Esophagus squamous epithelium (tissue), 5 donors: Measurements from ENCODE around the gene BTBD2. TPM values are rescaled to one million over a fixed set of nuclear protein-coding genes. Genes with fewer than 3 reads are reported as not detected.

Source experiments
- DNase-seq: peaks from one replicate; lab custom pipeline; 2025; lab: John Stamatoyannopoulos, UW
- H3K27ac ChIP-seq, 4 donors: fragments of 200-600 bp; sonication (generic); one replicate each; pipeline ENCODE4 v1.5.1; 2016 to 2019; ENCODE audit warnings: mild to moderate bottlenecking in 1 of 4
- H3K27me3 ChIP-seq, 4 donors: fragments of 200-600 bp; sonication (generic); 1 replicate in 3 of 4; 2 replicates in 1 of 4; pipeline versions ENCODE4 v1.5.1 to v1.6.0; 2017 to 2021; ENCODE audit warnings: antibody characterized with exemption in 1 of 4
- H3K36me3 ChIP-seq, 3 donors: fragments of 200-600 bp; sonication (generic); one replicate each; pipeline ENCODE4 v1.5.1; 2016 to 2019
- H3K4me1 ChIP-seq, 3 donors: fragments of 200-600 bp; sonication (generic); one replicate each; pipeline ENCODE4 v1.5.1; 2017 to 2019
- H3K4me3 ChIP-seq, 4 donors: fragments of 200-600 bp; sonication (generic); 1 replicate in 3 of 4; 2 replicates in 1 of 4; pipeline ENCODE4 v1.5.1; 2016 to 2019; ENCODE audit warnings: mild to moderate bottlenecking in 2 of 4, moderate library complexity in 1 of 4
- H3K9me3 ChIP-seq, 3 donors: fragments of 200-600 bp; sonication (generic); one replicate each; pipeline ENCODE4 v1.5.1; 2016 to 2019
- POLR2A ChIP-seq, 4 donors: fragments of 450-650 bp; IDR thresholded peaks; one replicate each; pipeline ENCODE4 v1.6.1; 2017; ENCODE audit warnings: antibody characterized with exemption in 4 of 4, mild to moderate bottlenecking in 4 of 4, moderate library complexity in 3 of 4
- WGBS, 2 donors: methylation state at CpG; one replicate each; pipeline ENCODE4 v1.1.5; 2018; 5-methylcytosine and 5-hydroxymethylcytosine counted together
- intact Hi-C: fragments of 100-400 bp; cut with DNase I; formaldehyde crosslinking; loops from one replicate; pipeline ENCODE4 v1.15.0; 2022
- total RNA-seq, 4 donors: library from RNA; depleted of rRNA; stranded (reverse); fragments of >200 nt; gene quantifications; one replicate each; pipeline ENCODE4 v1.1.0, GENCODE V29; 2016
- TF ChIP-seq, protein P1 (sequence below), 6 experiments: fragments of 450-650 bp in 4 of 6; fragments of 200-600 bp in 2 of 6; sonication (generic) in 2 of 6; IDR thresholded peaks; one replicate each; pipeline ENCODE4 v1.5.1; 2016 to 2019; ENCODE audit warnings: antibody characterized with exemption in 6 of 6, mild to moderate bottlenecking in 4 of 6, moderate library complexity in 4 of 6
- donor health status: DM: yes; HTN: yes; CAD: no.

BTBD2 gene
- total RNA-seq, 4 donors from 2014 or later: 42.3 to 79.0 (median 63.8) TPM

DNA sequence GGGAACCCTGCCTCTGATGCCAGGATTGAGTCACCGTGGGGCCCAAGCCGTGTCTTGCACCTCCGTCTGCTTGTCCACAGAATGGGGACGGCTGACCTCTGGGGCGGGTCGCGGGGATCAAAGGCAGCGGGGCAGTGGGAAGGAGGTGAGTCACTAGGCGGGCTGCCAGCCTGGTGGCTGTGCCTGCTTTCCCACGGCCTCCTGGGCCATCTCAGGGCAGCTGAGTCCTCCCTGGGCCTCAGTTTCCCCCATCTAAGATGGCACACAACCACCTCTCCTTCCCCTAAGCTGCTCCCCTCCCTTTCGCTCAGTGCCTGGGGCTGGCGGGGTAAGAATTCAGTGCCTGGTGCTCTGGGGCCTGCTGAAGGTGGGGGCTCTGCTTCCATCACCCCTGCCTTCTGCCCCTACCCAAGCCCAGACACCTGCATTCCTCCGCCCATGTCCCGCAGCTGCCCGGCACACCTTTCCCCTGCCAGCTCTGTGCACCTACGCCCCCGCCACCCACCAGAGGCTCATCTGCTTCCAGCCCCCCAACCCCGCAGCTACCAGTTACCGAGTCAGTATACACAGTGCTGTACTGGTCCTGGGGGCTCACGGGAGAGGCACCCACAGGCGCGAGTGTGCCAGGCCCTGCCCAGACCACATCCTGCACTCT is 32.1 kb upstream of the BTBD2 start:
- Histone ChIP-seq H3K27me3 (no peaks in the 10 kb centered on the region), H3K4me1 (peaks cover 81 to 89% (median 83%) of the 10 kb centered on the region in 3 donors), H3K9me3 (no peaks in the 10 kb centered on the region), H3K4me3 (peak overlapping the region; percentile 94 to 99 (median 98)), H3K36me3 (peaks cover 21 to 68% (median 31%) of the 10 kb centered on the region in 3 donors), H3K27ac (peak overlapping the region; percentile 97 to 99 (median 99))
- WGBS, 2 donors: 32 to 54% methylated on average over 8 to 9 of the region's 22 CpGs
- intact Hi-C loops: no loop called here
- no peak for TF ChIP-seq POLR2A (IDR thresholded peaks at IDR 0.05)
- TF ChIP-seq, protein P1, sequence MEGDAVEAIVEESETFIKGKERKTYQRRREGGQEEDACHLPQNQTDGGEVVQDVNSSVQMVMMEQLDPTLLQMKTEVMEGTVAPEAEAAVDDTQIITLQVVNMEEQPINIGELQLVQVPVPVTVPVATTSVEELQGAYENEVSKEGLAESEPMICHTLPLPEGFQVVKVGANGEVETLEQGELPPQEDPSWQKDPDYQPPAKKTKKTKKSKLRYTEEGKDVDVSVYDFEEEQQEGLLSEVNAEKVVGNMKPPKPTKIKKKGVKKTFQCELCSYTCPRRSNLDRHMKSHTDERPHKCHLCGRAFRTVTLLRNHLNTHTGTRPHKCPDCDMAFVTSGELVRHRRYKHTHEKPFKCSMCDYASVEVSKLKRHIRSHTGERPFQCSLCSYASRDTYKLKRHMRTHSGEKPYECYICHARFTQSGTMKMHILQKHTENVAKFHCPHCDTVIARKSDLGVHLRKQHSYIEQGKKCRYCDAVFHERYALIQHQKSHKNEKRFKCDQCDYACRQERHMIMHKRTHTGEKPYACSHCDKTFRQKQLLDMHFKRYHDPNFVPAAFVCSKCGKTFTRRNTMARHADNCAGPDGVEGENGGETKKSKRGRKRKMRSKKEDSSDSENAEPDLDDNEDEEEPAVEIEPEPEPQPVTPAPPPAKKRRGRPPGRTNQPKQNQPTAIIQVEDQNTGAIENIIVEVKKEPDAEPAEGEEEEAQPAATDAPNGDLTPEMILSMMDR (IDR thresholded peaks at IDR 0.05): no peak
- no peak for DNase-seq

DNA sequence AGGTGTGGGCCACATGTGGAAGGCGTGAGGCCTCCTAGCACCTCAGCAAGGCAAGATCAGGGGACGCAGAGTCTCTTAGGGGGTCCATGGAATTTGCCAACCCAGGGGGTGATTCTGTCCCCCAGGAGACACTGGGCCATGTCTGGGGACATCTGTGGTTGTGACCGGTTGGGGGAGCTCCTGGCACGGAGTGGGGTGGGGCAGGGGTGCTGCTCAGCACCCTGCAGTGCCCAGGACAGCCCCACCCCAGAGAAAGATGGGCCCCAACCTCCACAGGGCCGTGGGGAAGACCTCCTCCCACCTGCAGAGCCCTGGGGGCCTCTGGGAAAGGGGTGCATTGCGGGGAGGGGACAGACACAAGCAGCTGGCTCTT is 31.5 kb upstream of the BTBD2 start:
- Histone ChIP-seq H3K4me1 (peaks cover 81 to 89% (median 81%) of the 10 kb centered on the region in 3 donors), H3K4me3 (peak overlapping the region in 3 of 4 donors; percentile 94 to 99 (median 97)), H3K27ac (peak overlapping the region; percentile 97 to 99 (median 99)), H3K36me3 (peaks cover 21 to 71% (median 35%) of the 10 kb centered on the region in 3 donors), H3K27me3 (no peaks in the 10 kb centered on the region), H3K9me3 (no peaks in the 10 kb centered on the region)
- intact Hi-C loops: no loop called here
- TF ChIP-seq POLR2A (IDR thresholded peaks at IDR 0.05): no peak
- TF ChIP-seq, protein P1 (IDR thresholded peaks at IDR 0.05): no peak
- no peak for DNase-seq
- no CpG with 5 or more reads among the region's 6 CpGs for WGBS, 2 donors

DNA sequence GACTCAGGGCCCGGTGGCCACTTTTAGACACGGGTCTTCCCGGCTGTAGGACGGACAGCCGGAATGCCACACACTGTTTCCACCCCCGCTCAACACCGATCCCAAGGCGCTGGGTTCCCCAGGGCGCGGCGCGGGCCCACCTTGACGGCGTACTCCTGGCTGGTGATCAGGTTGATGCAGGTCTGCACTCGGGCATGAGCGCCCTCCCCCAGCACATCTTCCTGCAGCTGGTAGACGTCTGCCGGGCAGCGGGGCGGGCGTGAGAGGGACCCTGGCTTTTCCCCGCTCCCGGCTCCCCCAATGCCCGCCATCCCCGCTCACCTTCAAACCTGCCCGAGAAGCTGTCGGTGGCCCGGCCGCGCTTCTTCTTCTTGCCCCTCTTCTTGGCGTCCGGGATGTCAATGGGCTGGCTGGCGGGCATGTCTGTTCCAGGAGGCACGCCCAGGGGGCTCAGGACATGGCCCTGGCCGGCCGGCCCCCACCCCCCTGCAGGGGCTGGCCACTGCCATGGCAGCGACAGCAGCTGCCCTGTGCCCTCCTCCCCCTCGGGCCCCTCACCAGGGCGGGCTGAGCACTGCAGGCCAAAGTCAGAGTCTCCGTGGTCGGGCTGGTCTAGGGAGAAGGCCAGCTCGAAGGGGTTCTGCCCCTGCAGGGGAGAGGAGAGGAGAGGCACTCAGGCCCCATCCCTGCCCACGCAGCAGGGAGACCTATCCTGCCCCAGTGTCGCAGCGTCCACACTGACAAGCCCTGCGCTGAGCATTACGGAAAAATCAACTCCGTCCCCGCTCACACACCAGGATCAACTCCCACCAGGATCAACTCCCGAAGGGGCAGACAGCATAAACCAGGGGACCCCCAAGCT is 30.8 kb upstream of the BTBD2 start:
- Histone ChIP-seq H3K4me1 (peaks cover 79 to 89% (median 79%) of the 10 kb centered on the region in 3 donors), H3K27ac (peak overlapping the region; percentile 97 to 99 (median 99)), H3K27me3 (no peaks in the 10 kb centered on the region), H3K36me3 (peaks cover 25 to 78% (median 40%) of the 10 kb centered on the region in 3 donors), H3K9me3 (no peaks in the 10 kb centered on the region), H3K4me3 (peak overlapping the region in 3 of 4 donors; percentile 16 to 99 (median 97))
- no peak for TF ChIP-seq POLR2A (IDR thresholded peaks at IDR 0.05)
- TF ChIP-seq, protein P1 (IDR thresholded peaks at IDR 0.05): no peak
- DNase-seq: no peak
- WGBS, 2 donors: 70 to 89% methylated on average over 6 to 15 of the region's 50 CpGs
- intact Hi-C loops: no loop called here

DNA sequence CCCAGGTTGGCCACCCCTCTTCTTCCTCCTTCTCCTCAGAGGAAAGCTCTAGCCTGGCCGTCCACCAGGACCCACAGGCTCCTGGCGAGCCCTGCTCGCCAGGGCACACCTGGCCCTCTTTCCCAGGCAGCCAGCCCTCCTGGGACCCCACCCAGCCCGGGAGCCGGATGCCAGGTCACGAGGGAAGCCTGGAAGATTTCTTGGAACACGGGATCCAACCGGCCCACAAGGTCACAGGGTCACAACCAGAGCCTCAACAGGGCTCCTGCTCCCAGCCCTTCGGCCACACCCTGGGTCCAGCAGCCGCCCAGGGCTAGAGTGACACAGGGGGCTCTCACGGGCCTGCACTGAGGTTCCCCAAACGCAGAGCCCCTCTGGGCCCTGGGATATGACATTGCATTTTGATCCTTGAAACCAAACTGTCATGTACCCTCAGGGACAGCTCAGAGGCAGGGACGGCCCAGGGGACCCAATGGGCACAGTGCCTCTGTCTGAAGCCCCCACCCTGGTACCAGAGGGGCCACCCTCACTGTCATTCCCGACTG is 30.1 kb upstream of the BTBD2 start:
- H3K4me3 ChIP-seq: peak overlapping the region in 3 of 4 donors; percentile 16 to 99 (median 97)
- peak in 1 of 4 donors; percentile 20 for TF ChIP-seq POLR2A (IDR thresholded peaks at IDR 0.05)
- TF ChIP-seq, protein P1 (IDR thresholded peaks at IDR 0.05): no peak
- H3K27ac ChIP-seq: peak overlapping the region; percentile 81 to 99 (median 98)
- WGBS, 2 donors: 40% methylated on average over 2 of the region's 14 CpGs; no CpG with 5 or more reads in 1 of the 2 donors
- no peaks in the 10 kb centered on the region for H3K9me3 ChIP-seq
- H3K4me1 ChIP-seq: peaks cover 85 to 95% (median 86%) of the 10 kb centered on the region in 3 donors
- DNase-seq: no peak
- peaks cover 31 to 85% (median 47%) of the 10 kb centered on the region in 3 donors for H3K36me3 ChIP-seq
- intact Hi-C loops: no loop called here
- H3K27me3 ChIP-seq: no peaks in the 10 kb centered on the region
